HepG2 (cell line): ENCODE data around the gene KRT81. TPM values are rescaled to one million over a fixed set of nuclear protein-coding genes. Genes with fewer than 3 reads are reported as not detected.

Source experiments
- ATAC-seq: fragments of 200-7000 bp; cut with Tn5 transposase; 3 replicates; pipeline ENCODE4 v1.9.1; 2020; ENCODE audit warnings: mild to moderate bottlenecking, moderate library complexity
- BruUV-seq: library from RNA; stranded (reverse); fragments of 400-500 nt; replicated peaks from 2 replicates; lab custom pipeline; 2021; lab: Mats Ljungman, UMichigan
- CTCF ChIA-PET: fragments of 300-600 bp; formaldehyde crosslinking; extraction: SDS; loops from one replicate; lab custom pipeline; 2021; ENCODE audit warnings: low total read pairs, inconsistent platforms, low intra/inter-chr PET ratio; lab: Yijun Ruan, JAX
- POLR2A ChIA-PET: fragments of 350-600 bp; sonication (Branson Sonifier 250); formaldehyde crosslinking; loops from one replicate; lab custom pipeline; 2020; ENCODE audit warnings: antibody characterized with exemption, inconsistent platforms; lab: Yijun Ruan, JAX
- DNase-seq: peaks from one replicate; pipeline ENCODE4 v3.0.0-alpha.2; 2015; ENCODE audit warnings: low spot score
- FAIRE-seq: peaks from 3 replicates; lab custom pipeline; 2011; peaks lifted over from hg19 to GRCh38; lab: Jason Lieb, UNC
- H2AFZ ChIP-seq: one replicate; pipeline ENCODE4 v1.6.1; 2011; ENCODE audit warnings: low read length, inconsistent platforms
- H3K27ac ChIP-seq: fragments of 300-600 bp; 3 replicates; pipeline ENCODE4 v1.8.0; 2011; ENCODE audit warnings: mixed run types, mild to moderate bottlenecking, mixed read lengths, low read length, inconsistent platforms; ENCODE audit not compliant: insufficient read depth; ENCODE audit errors: extremely low read length
- H3K27me3 ChIP-seq, 2 experiments: fragments of 200-600 bp in 1 of 2; 2 replicates in 1 of 2; 3 replicates in 1 of 2; pipeline versions ENCODE4 v1.6.0 to v1.8.0; 2011; ENCODE audit warnings: low read length in 2 of 2, mild to moderate bottlenecking in 2 of 2, moderate library complexity in 2 of 2, inconsistent platforms in 1 of 2; ENCODE audit not compliant: insufficient read depth in 2 of 2, control insufficient read depth in 1 of 2
- H3K36me3 ChIP-seq, 2 experiments: fragments of 200-600 bp in 1 of 2; replicated peaks in 1 of 2; 2 replicates in 1 of 2; 3 replicates in 1 of 2; pipeline versions ENCODE4 v1.5.1 to v1.8.0; 2011; ENCODE audit warnings: low read length in 2 of 2, inconsistent platforms in 1 of 2; ENCODE audit not compliant: insufficient read depth in 2 of 2, control insufficient read depth in 1 of 2
- H3K4me1 ChIP-seq: 2 replicates; pipeline ENCODE4 v1.5.1; 2012; ENCODE audit warnings: low read length, inconsistent platforms; ENCODE audit not compliant: insufficient read depth
- H3K4me2 ChIP-seq: 2 replicates; pipeline ENCODE4 v1.6.0; 2011; ENCODE audit warnings: low read depth, low read length, inconsistent platforms
- H3K4me3 ChIP-seq, 3 experiments: fragments of 200-600 bp in 1 of 3; sonication (generic), shearing (Covaris generic) in 1 of 3; replicated peaks in 1 of 3; 2 replicates each; pipeline ENCODE4 v1.5.1; 2011 to 2016; ENCODE audit warnings: low read length in 3 of 3, inconsistent platforms in 2 of 3, low read depth in 2 of 3, mild to moderate bottlenecking in 2 of 3, control low read depth in 1 of 3, mixed read lengths in 1 of 3; ENCODE audit not compliant: insufficient read depth in 1 of 3
- H3K79me2 ChIP-seq: one replicate; pipeline ENCODE4 v1.6.1; 2011; ENCODE audit warnings: low read length, inconsistent platforms; ENCODE audit not compliant: insufficient read depth
- H3K9ac ChIP-seq: 2 replicates; pipeline ENCODE4 v1.6.0; 2011; ENCODE audit warnings: mild to moderate bottlenecking, low read depth, low read length, inconsistent platforms; ENCODE audit not compliant: insufficient read depth
- H3K9me3 ChIP-seq: 2 replicates; pipeline ENCODE4 v1.5.1; 2012; ENCODE audit warnings: mild to moderate bottlenecking, low read length
- H4K20me1 ChIP-seq: 2 replicates; pipeline ENCODE4 v1.6.0; 2011; ENCODE audit warnings: inconsistent platforms, mild to moderate bottlenecking, low read length, moderate library complexity; ENCODE audit not compliant: insufficient read depth
- HNRNPUL1 ChIP-seq: fragments of 200-400 bp; formaldehyde crosslinking; IDR thresholded peaks from 2 replicates; pipeline ENCODE4 v1.6.1; 2017; ENCODE audit warnings: low read depth, mild to moderate bottlenecking, low read length, moderate library complexity
- MAF1 ChIP-seq: sonication (generic); formaldehyde crosslinking; IDR thresholded peaks from 2 replicates; pipeline ENCODE4 v1.5.0; 2020; ENCODE audit warnings: missing genetic modification reagents, borderline replicate concordance
- ZNF143 ChIP-seq: sonication (generic); formaldehyde crosslinking; IDR thresholded peaks from 2 replicates; pipeline ENCODE4 v1.4.0; 2020; ENCODE audit warnings: missing genetic modification reagents
- WGBS: methylation state at CpG from one replicate; pipeline ENCODE4 v1.1.6; 2017; ENCODE audit warnings: low lambda C conversion rate; 5-methylcytosine and 5-hydroxymethylcytosine counted together
- in situ Hi-C: cut with HindIII; loops from 2 replicates; pipeline ENCODE4 v1.10.0; 2017; ENCODE audit warnings: low pct_unique_long_range_greater_than_20kb; ENCODE audit not compliant: extremely low pct_ligation_motif_present
- intact Hi-C: fragments of 100-400 bp; cut with micrococcal nuclease; formaldehyde crosslinking; loops from one replicate; pipeline ENCODE4 v1.10.0; 2022; ENCODE audit not compliant: unreplicated experiment
- polyA plus RNA-seq, 8 experiments: library from polyadenylated mRNA; depleted of rRNA in 3 of 8; stranded (reverse) in 7 of 8; unstranded in 1 of 8; fragments of >200 nt; fragmentation: Illumina TruSeq in 4 of 8; extraction: Trizol in 4 of 8; gene quantifications; 2 replicates each; pipeline versions ENCODE4 v1.2.1 to v1.2.3, GENCODE V29; 2011 to 2016; ENCODE audit warnings: low read depth in 4 of 8, missing spikeins in 1 of 8, mixed read lengths in 1 of 8; ENCODE audit not compliant: insufficient read depth in 1 of 8
- total RNA-seq, 5 experiments: library from RNA; depleted of rRNA; stranded (reverse); fragments of >200 nt; fragmentation: Illumina TruSeq; extraction: Trizol; gene quantifications; 2 replicates each; pipeline ENCODE4 v1.2.3, GENCODE V29; 2016; ENCODE audit warnings: low read depth in 1 of 5
- TF ChIP-seq, protein P1 (sequence below): sonication (generic); formaldehyde crosslinking; IDR thresholded peaks from 2 replicates; pipeline ENCODE4 v1.4.0; 2020; ENCODE audit warnings: missing genetic modification reagents, mild to moderate bottlenecking, borderline replicate concordance
- TF ChIP-seq, protein P2 (sequence below): sonication (generic); formaldehyde crosslinking; IDR thresholded peaks from 2 replicates; pipeline ENCODE4 v1.4.0; 2020; ENCODE audit warnings: low read depth, mild to moderate bottlenecking, missing genetic modification reagents
- TF ChIP-seq, protein P3 (sequence below): sonication (generic); formaldehyde crosslinking; IDR thresholded peaks from 2 replicates; pipeline ENCODE4 v1.4.0; 2020; ENCODE audit warnings: missing genetic modification reagents, borderline replicate concordance
- TF ChIP-seq, protein P4 (sequence below), 2 experiments: sonication (generic) in 1 of 2; formaldehyde crosslinking in 1 of 2; IDR thresholded peaks; 2 replicates each; pipeline versions ENCODE4 v1.4.0 to v1.6.1; 2016 to 2020; ENCODE audit warnings: borderline replicate concordance in 1 of 2, low read depth in 1 of 2, mild to moderate bottlenecking in 1 of 2, missing genetic modification reagents in 1 of 2
- TF ChIP-seq, protein P5 (sequence below): fragments of 450-650 bp; IDR thresholded peaks from 2 replicates; pipeline ENCODE4 v1.6.1; 2016

Gene KRT81
- total and polyA plus RNA-seq, 2 of the 13 experiments (the other 11 are each of a cell fraction or from before 2014, with no cell fraction given): not detected

DNA sequence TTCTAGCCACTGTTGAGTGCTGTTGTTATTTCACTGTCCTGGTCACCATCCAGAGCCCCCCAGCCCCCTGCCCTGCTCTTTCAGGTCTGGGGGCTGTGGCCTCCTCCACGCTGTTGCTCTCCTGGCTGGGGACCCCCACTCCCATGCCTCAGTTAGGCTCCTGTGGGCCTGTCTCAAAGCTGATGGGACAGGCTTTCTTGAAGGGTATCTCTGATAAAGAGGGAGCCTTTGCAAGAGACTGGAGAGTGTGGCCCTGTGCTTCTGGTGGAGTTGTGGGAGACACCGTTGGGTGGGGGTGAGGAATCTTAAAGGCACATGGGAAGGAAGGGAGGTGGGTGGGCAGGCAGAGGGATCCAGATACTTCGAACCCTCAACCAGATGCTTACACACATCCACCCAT lies 29.0 kb downstream of the KRT81 start (continued):
- TF ChIP-seq, protein P1, sequence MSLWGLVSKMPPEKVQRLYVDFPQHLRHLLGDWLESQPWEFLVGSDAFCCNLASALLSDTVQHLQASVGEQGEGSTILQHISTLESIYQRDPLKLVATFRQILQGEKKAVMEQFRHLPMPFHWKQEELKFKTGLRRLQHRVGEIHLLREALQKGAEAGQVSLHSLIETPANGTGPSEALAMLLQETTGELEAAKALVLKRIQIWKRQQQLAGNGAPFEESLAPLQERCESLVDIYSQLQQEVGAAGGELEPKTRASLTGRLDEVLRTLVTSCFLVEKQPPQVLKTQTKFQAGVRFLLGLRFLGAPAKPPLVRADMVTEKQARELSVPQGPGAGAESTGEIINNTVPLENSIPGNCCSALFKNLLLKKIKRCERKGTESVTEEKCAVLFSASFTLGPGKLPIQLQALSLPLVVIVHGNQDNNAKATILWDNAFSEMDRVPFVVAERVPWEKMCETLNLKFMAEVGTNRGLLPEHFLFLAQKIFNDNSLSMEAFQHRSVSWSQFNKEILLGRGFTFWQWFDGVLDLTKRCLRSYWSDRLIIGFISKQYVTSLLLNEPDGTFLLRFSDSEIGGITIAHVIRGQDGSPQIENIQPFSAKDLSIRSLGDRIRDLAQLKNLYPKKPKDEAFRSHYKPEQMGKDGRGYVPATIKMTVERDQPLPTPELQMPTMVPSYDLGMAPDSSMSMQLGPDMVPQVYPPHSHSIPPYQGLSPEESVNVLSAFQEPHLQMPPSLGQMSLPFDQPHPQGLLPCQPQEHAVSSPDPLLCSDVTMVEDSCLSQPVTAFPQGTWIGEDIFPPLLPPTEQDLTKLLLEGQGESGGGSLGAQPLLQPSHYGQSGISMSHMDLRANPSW: no peak

DNA sequence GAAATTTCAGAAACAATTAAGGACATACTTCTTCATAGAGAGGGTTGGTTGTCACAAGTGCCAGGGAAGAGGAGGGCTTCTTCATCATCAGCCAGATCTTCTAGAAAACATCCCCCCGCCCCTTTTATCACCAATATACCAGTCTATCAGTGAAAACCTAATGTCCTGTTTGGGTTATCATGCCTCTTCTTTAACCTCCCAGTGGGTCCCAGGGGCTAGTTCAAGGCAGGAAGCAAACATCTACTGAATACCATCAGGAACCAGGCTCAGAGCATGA lies 30.2 kb downstream of the KRT81 start:
- no peak overlapping the region for H2AFZ ChIP-seq
- H3K27ac ChIP-seq: no peak overlapping the region
- 0% methylated on average over 1 of the region's 1 CpG for WGBS
- TF ChIP-seq ZNF143 (CRISPR knock-in tag) (no peak), HNRNPUL1 (no peak), MAF1 (CRISPR knock-in tag) (no peak)
- TF ChIP-seq, protein P2, sequence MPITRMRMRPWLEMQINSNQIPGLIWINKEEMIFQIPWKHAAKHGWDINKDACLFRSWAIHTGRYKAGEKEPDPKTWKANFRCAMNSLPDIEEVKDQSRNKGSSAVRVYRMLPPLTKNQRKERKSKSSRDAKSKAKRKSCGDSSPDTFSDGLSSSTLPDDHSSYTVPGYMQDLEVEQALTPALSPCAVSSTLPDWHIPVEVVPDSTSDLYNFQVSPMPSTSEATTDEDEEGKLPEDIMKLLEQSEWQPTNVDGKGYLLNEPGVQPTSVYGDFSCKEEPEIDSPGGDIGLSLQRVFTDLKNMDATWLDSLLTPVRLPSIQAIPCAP: no peak
- TF ChIP-seq, protein P3, sequence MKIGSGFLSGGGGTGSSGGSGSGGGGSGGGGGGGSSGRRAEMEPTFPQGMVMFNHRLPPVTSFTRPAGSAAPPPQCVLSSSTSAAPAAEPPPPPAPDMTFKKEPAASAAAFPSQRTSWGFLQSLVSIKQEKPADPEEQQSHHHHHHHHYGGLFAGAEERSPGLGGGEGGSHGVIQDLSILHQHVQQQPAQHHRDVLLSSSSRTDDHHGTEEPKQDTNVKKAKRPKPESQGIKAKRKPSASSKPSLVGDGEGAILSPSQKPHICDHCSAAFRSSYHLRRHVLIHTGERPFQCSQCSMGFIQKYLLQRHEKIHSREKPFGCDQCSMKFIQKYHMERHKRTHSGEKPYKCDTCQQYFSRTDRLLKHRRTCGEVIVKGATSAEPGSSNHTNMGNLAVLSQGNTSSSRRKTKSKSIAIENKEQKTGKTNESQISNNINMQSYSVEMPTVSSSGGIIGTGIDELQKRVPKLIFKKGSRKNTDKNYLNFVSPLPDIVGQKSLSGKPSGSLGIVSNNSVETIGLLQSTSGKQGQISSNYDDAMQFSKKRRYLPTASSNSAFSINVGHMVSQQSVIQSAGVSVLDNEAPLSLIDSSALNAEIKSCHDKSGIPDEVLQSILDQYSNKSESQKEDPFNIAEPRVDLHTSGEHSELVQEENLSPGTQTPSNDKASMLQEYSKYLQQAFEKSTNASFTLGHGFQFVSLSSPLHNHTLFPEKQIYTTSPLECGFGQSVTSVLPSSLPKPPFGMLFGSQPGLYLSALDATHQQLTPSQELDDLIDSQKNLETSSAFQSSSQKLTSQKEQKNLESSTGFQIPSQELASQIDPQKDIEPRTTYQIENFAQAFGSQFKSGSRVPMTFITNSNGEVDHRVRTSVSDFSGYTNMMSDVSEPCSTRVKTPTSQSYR (CRISPR knock-in tag): no peak
- TF ChIP-seq, protein P4, sequence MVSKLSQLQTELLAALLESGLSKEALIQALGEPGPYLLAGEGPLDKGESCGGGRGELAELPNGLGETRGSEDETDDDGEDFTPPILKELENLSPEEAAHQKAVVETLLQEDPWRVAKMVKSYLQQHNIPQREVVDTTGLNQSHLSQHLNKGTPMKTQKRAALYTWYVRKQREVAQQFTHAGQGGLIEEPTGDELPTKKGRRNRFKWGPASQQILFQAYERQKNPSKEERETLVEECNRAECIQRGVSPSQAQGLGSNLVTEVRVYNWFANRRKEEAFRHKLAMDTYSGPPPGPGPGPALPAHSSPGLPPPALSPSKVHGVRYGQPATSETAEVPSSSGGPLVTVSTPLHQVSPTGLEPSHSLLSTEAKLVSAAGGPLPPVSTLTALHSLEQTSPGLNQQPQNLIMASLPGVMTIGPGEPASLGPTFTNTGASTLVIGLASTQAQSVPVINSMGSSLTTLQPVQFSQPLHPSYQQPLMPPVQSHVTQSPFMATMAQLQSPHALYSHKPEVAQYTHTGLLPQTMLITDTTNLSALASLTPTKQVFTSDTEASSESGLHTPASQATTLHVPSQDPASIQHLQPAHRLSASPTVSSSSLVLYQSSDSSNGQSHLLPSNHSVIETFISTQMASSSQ (IDR thresholded peaks at IDR 0.05; ENCODE audit: low read depth): no peak
- TF ChIP-seq, protein P4 (CRISPR knock-in tag; IDR thresholded peaks at IDR 0.05; ENCODE audit: borderline replicate concordance): no peak
- TF ChIP-seq, protein P5, sequence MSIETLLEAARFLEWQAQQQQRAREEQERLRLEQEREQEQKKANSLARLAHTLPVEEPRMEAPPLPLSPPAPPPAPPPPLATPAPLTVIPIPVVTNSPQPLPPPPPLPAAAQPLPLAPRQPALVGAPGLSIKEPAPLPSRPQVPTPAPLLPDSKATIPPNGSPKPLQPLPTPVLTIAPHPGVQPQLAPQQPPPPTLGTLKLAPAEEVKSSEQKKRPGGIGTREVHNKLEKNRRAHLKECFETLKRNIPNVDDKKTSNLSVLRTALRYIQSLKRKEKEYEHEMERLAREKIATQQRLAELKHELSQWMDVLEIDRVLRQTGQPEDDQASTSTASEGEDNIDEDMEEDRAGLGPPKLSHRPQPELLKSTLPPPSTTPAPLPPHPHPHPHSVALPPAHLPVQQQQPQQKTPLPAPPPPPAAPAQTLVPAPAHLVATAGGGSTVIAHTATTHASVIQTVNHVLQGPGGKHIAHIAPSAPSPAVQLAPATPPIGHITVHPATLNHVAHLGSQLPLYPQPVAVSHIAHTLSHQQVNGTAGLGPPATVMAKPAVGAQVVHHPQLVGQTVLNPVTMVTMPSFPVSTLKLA: no peak
- ATAC-seq: no peak
- no peak overlapping the region for H3K9ac ChIP-seq
- H3K79me2 ChIP-seq: no peaks in the 10 kb centered on the region
- no TSS peak for BruUV-seq
- H3K4me1 ChIP-seq: no peaks in the 10 kb centered on the region
- ChIA-PET POLR2A (no interaction called here), CTCF (no interaction called here)
- no peaks in the 10 kb centered on the region for H3K36me3 ChIP-seq
- intact Hi-C loops (no loop called here), in situ Hi-C loops (no loop called here)
- no peak for FAIRE-seq
- peaks cover 12% of the 10 kb centered on the region for H3K9me3 ChIP-seq
- H3K4me3 ChIP-seq: no peak overlapping the region
- H3K4me2 ChIP-seq: no peak overlapping the region
- H3K27me3 ChIP-seq: peaks cover 0 to 16% of the 10 kb centered on the region in 2 experiments; a peak in 1 of 5 replicates
- DNase-seq: no peak
- no peaks in the 10 kb centered on the region for H4K20me1 ChIP-seq
